Measurements from ENCODE around the gene ARHGAP12. TPM values are rescaled to one million over a fixed set of nuclear protein-coding genes. Genes with fewer than 3 reads are reported as not detected.

Gene ARHGAP12
- total and polyA plus RNA-seq, 2 experiments from 2014 or later: 12.7 to 29.1 TPM

DNA sequence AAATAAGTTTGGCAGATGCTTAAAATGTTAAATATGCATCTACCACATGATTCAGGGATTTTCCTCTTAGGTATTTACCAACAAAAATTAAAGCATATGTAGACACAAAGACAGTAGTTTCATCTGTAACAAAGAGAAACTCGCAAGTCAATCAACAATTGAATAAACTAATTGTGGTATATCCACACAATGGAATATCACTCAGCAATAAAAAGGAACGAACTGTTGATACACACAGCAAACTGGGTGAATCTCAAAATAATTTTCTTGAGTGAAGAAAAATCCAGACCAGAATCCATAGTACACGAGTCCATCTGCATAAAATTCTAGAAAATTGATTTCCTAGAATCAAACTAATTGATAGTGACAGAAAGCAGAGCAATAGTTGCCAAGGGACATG is 5.2 kb downstream of the ARHGAP12 start:
- Histone ChIP-seq H3K4me1 (ENCODE audit: low read depth) (peaks cover 13% of the 10 kb centered on the region), H3K27ac (no peak overlapping the region), H3K4me3 (no peak overlapping the region), H3K27me3 (no peaks in the 10 kb centered on the region), H3K36me3 (no peaks in the 10 kb centered on the region), H3K9me3 (ENCODE audit: low read depth) (no peaks in the 10 kb centered on the region)
- no peak for DNase-seq (ENCODE audit: low read depth in 1 of 2, low spot score in 1 of 2)
- TF ChIP-seq, protein P1, sequence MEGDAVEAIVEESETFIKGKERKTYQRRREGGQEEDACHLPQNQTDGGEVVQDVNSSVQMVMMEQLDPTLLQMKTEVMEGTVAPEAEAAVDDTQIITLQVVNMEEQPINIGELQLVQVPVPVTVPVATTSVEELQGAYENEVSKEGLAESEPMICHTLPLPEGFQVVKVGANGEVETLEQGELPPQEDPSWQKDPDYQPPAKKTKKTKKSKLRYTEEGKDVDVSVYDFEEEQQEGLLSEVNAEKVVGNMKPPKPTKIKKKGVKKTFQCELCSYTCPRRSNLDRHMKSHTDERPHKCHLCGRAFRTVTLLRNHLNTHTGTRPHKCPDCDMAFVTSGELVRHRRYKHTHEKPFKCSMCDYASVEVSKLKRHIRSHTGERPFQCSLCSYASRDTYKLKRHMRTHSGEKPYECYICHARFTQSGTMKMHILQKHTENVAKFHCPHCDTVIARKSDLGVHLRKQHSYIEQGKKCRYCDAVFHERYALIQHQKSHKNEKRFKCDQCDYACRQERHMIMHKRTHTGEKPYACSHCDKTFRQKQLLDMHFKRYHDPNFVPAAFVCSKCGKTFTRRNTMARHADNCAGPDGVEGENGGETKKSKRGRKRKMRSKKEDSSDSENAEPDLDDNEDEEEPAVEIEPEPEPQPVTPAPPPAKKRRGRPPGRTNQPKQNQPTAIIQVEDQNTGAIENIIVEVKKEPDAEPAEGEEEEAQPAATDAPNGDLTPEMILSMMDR (IDR thresholded peaks at IDR 0.05; ENCODE audit: low read depth, low read length): no peak

DNA sequence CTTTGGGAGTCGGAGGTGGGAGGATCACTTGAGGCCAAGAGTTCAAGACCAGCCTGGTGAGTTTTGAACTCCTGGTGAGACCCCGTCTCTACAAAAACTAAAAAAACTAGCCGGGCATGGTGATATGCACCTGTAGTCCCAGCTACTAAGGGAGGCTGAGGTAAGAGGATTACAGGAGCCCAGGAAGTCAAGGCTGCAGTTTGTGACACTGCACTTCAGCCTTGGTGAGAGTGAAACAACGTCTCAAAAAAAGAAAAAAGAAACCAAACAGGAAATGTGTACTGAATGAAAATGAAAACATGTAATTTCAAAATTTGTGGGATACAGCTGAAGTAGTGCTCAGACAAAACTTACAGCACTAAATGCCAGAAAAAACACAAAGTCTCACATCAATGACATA is 7.6 kb downstream of the ARHGAP12 start:
- no peak overlapping the region for H3K27ac ChIP-seq
- no peaks in the 10 kb centered on the region for H3K27me3 ChIP-seq
- no peaks in the 10 kb centered on the region for H3K36me3 ChIP-seq
- peaks cover 6% of the 10 kb centered on the region for H3K4me1 ChIP-seq (ENCODE audit: low read depth)
- no peaks in the 10 kb centered on the region for H3K9me3 ChIP-seq (ENCODE audit: low read depth)
- DNase-seq (ENCODE audit: low read depth in 1 of 2, low spot score in 1 of 2): no peak
- TF ChIP-seq, protein P1 (IDR thresholded peaks at IDR 0.05; ENCODE audit: low read depth, low read length): no peak
- no peak overlapping the region for H3K4me3 ChIP-seq

DNA sequence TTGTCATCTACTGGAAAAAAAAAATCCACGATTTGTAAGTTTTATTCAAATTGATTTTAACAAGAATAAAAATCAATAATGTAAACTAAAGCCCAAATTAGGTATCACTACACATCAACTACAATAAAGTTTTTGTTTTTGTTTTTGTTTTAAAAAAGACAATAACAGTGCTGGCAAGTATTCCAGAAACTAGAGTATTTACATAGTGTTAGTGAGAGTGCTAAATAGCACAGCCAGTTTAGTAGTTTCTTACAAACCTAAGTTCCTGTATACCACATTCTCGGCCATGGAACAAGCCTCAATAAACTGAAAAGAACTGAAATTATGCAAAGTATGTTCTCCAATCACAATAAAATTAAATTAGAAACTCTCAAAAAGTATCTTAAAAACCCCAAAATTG is 8.1 kb downstream of the ARHGAP12 start:
- H3K27me3 ChIP-seq: no peaks in the 10 kb centered on the region
- no peak overlapping the region for H3K4me3 ChIP-seq
- DNase-seq (ENCODE audit: low read depth in 1 of 2, low spot score in 1 of 2): no peak
- no peak overlapping the region for H3K27ac ChIP-seq
- H3K4me1 ChIP-seq (ENCODE audit: low read depth): peaks cover 2% of the 10 kb centered on the region
- H3K36me3 ChIP-seq: no peaks in the 10 kb centered on the region
- H3K9me3 ChIP-seq (ENCODE audit: low read depth): no peaks in the 10 kb centered on the region
- TF ChIP-seq, protein P1 (IDR thresholded peaks at IDR 0.05; ENCODE audit: low read depth, low read length): no peak

DNA sequence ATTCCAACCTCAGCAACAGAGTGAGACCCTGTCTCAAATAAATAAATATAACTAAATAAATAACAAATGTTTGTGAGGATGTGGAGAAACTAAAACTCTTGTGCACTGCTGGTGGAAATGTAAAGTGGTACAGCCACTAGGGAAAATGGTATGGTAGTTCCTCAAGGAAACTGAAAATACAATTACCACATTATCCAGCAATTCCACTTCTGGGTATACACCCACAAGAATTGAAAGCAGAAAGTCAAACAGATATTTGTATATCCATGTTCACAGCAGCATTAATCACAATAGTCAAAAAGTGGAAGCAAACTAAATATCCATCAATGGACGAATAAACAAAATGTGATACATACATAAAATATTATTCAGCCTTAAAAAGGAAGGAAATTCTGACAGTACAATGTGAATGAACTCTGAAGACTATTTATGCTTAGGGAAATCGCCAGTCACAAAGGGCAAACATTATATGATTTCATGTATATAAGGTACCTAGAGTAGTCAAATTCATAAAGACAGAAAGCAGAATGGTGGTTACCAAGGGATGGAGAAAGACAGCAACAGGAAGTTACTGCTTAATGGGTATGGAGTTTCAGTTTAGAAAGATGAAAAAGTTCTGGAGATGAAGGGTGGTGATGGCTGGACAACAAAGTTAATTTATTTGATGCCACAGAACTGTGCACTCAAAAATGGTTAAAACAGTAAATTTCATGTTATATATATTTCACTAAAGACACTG is 9.8 kb downstream of the ARHGAP12 start:
- Histone ChIP-seq H3K36me3 (no peaks in the 10 kb centered on the region), H3K27me3 (no peaks in the 10 kb centered on the region), H3K4me1 (ENCODE audit: low read depth) (peaks cover 3% of the 10 kb centered on the region), H3K4me3 (no peak overlapping the region), H3K27ac (no peak overlapping the region), H3K9me3 (ENCODE audit: low read depth) (no peaks in the 10 kb centered on the region)
- DNase-seq (ENCODE audit: low read depth in 1 of 2, low spot score in 1 of 2): no peak
- TF ChIP-seq, protein P1 (IDR thresholded peaks at IDR 0.05; ENCODE audit: low read depth, low read length): no peak

DNA sequence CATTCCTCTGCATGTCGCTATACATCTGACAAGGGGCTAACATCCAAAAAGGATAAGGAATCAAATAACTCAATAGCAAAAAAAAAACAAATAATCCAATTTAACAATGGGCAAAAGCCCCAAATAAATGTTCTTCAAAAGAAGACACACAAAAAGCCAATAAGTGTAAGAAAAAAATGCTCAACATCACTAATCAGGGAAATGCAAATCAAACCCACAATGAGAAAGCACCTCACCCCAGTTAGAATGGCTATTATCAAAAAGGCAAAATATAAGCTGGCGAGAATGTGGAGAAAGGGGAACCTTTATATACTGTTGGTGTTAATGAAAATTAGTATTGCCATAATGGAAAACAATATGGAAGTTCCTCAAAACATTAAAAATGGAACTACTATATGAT is 14.3 kb downstream of the ARHGAP12 start:
- Histone ChIP-seq H3K36me3 (no peaks in the 10 kb centered on the region), H3K4me3 (no peak overlapping the region), H3K9me3 (ENCODE audit: low read depth) (no peaks in the 10 kb centered on the region), H3K4me1 (ENCODE audit: low read depth) (peaks cover 22% of the 10 kb centered on the region), H3K27ac (no peak overlapping the region), H3K27me3 (no peaks in the 10 kb centered on the region)
- TF ChIP-seq, protein P1 (IDR thresholded peaks at IDR 0.05; ENCODE audit: low read depth, low read length): no peak
- no peak for DNase-seq (ENCODE audit: low read depth in 1 of 2, low spot score in 1 of 2)
